ENCODE results near the gene HIRA.

HIRA gene, protein sequence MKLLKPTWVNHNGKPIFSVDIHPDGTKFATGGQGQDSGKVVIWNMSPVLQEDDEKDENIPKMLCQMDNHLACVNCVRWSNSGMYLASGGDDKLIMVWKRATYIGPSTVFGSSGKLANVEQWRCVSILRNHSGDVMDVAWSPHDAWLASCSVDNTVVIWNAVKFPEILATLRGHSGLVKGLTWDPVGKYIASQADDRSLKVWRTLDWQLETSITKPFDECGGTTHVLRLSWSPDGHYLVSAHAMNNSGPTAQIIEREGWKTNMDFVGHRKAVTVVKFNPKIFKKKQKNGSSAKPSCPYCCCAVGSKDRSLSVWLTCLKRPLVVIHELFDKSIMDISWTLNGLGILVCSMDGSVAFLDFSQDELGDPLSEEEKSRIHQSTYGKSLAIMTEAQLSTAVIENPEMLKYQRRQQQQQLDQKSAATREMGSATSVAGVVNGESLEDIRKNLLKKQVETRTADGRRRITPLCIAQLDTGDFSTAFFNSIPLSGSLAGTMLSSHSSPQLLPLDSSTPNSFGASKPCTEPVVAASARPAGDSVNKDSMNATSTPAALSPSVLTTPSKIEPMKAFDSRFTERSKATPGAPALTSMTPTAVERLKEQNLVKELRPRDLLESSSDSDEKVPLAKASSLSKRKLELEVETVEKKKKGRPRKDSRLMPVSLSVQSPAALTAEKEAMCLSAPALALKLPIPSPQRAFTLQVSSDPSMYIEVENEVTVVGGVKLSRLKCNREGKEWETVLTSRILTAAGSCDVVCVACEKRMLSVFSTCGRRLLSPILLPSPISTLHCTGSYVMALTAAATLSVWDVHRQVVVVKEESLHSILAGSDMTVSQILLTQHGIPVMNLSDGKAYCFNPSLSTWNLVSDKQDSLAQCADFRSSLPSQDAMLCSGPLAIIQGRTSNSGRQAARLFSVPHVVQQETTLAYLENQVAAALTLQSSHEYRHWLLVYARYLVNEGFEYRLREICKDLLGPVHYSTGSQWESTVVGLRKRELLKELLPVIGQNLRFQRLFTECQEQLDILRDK

DNA sequence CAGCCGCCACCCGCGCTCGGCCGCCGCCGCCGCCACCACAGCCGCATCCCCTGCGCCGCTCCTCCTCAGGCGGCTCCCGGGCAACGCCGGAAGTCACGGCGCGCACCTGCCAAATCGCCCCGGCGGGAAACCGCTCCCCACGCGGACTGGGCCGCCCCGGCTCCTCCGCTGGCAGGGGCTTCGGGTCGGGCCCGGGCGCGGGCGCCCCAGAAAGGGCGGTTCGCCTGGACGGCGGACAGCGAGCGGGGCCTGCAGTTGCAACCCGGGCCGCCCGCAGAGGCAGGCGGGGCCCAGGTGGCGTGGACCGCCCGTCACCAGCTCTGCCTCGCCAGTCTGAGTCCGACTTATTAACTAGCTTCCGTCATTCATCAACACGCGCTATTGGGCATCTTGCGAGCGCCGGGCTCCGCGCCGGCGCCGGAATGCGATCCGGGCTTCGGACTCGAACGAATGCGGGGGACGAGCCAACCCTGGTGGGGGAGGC lies at the start of gene HIRA:
Gene HIRA (minus strand): TSS at position 85 of the 484 bp plus-strand sequence. CDS start 257 bp downstream, outside the sequence.
- DNase-seq (ENCODE audit: low spot score), result peak; percentile 77

DNA sequence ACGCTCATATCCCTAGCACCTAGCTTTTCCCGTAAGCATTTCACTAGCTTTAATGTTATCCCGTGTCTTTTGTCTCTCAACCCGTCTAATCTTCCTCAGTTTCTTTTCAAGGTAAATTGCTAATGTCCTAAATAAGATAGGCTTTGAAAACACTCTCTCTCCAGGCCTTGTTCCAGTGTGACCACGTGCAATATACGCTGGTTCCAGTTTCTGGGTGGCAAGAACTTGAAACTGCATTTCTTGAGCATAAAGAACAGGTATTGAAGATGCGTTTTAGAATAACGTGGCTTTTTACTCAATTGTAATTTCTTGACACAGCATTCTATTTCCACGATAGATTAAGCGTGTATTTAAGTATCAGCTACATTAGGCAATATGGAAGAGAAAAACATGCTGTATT lies 49.3 kb upstream of the HIRA start:
- no peak for DNase-seq (ENCODE audit: low spot score)

DNA sequence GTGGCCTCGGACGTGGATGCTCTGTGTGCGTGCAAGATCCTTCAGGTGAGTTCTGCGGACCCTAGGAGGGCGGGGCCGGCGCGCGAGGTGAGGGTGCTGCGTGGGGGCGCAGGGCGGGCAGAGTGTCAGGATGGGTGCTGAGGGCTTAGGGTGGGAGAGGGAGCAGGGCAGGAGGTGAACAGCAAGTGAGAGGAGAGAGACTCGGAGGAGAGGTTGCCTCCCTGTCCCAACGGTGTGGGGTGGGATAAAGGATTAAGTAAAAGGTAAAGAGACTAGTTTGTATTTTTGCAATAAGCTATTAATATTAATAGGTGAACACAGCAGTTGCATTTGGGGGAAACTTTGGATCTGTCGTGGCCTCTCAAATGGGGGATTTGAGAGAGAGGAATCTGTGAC lies 48.6 kb upstream of the HIRA start:
- no peak for DNase-seq (ENCODE audit: low spot score)

DNA sequence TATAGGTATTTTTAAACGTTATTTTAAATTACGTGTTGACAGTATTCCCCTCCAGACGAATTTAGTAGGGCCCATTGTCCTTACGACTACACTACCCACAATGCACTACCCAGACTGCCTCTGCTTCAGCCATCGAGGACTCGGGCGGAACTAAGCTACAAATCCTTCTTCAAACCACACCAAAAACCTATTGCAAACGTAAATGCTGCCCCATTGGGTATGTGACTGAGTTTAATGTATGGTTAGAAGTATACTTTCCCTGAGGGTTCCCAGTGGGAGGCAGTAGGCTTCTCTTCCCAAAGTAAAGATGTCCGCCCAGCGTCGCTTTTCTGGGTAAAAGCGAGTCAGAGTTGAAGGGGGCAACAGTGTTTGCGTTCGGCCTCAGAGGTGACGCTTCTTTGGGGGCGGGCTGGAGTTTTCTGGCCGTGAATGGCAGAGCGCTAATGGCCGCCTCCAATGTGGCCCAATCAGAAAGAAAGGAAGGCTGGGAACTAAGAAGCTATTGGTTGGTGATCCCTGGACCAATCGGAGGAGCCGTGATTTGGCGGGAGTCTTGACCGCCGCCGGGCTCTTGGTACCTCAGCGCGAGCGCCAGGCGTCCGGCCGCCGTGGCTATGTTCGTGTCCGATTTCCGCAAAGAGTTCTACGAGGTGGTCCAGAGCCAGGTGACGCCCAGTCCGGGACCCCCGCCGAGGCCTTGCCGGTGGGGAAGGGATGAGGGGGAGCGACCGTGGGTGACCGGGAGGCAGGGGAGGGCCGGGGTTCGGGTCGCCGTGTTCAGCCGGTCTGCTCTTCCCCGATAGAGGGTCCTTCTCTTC lies 48.0 kb upstream of the HIRA start, which contains the start of gene CDC45:
Gene CDC45 (plus strand): TSS at position 566 of the 818 bp plus-strand sequence. CDS start 49 bp downstream, at position 615.
- DNase-seq (ENCODE audit: low spot score), result peak; percentile 99

DNA sequence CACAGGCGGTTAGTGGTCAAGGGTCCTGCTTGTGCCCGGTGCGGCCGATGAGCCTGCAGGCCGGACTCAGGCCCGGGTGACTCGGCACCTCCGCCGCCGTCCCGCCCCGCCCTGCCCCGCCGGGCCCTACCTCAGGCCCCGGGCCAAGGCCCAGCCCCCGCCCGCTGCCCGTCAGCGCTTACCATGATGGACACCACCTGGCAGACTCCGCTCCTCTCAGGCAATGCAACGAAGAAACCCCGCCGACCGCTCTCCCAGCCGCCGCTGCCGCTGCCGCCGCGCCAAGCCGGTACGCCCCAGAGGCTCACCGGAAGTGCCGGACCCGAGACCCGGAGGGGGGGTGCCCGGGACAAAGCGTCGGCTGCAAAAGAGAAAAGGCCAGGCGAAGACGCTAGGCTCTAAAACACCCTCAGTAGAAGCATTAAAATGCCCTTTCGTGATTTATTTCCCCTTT lies 47.4 kb upstream of the HIRA start, which contains the start of gene UFD1:
Gene UFD1 (minus strand): TSS at position 293 of the 454 bp plus-strand sequence. CDS start 108 bp downstream, at position 185.
- DNase-seq (ENCODE audit: low spot score), result peak; percentile 82

DNA sequence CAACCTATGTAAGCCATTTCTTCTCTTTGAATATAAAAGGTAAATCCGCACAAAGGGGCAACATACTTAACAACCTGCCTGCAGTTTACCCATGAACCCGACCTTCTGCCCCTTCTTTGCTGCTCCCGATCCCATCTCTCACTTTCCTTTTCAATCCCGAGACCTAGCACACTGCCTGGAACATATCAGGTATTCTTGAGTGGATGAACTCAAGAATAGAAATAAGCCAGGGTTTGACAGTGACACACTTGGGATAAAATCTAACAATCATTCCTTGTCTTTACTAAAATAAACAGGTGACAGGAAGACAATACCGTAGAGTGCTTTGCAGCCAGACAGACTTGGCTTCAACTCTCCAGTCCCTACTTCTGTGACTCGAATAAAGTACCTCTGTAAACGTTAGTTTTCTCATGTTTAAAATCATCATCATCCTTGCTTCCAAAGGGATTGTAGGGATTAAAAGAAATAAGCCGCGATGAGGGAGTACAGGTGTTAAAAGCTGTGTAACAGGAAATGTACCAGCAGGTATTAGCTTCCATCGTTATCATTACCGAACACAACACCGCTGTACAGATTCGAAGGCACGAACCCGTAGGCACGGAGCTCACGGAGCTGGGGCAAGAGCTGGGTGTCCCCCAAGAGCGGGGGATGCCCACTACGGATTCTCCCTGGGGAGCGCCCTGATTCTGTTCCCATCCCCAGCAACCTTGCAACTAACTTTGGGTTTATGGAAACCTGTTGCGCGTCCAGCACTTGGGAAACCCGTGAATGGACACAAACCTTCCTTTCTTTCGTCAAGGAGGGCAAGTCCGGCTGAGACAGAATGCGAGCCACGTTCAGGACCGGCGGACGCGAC lies 46.7 kb upstream of the HIRA start:
- no peak for DNase-seq (ENCODE audit: low spot score)

DNA sequence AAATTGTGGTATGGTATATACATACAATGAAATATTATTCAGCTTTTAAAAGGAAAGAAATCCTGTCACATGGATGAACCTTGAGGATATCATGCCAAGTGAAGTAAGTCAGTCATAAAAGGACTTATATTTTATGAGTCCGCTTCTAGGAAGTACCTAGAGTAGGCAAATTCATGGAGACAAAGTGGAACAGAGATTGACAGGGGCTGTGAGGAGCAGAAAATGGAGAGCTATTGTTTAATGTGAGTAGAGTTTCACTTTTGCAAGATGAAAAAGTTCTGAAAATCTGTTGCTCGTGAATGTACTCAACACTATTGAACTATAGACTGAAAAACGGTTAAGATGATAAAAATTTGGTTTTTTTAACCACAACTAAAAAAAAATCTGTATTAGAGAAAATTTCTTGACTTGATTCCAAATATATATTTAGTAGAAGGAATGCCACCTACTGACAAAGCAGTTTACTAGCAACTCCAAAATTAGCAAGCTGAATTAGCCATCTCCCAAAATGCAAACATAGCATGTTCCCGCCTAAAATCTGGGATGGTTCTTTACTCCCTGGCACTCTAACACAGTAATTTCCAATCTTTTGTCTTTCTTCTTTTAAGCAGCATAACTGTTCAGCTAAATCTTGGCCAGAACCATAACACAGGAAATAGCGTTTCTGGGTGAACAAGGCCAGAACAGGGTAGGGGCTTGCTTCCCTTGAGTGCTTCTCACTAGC lies 46.0 kb upstream of the HIRA start:
- no peak for DNase-seq (ENCODE audit: low spot score)

DNA sequence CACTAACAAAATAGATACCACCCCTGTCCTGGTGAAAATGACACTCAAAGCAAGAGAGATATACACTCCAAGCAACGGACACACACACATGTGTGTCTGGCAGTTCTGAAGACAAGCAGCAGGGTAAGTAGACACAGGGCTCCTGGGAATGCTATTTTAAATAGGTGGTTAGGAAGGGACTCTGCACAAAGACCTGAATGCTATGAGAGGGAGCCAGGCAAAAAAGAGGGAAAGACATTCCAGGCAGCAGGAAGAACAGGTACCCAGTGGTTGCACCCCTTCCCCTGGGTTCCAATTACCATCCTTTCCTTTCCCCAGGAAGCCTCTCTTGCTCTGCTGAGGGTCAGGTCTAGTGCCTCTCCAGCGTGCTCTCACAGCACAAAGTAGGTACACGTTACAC lies 44.5 kb upstream of the HIRA start:
- no peak for DNase-seq (ENCODE audit: low spot score)

DNA sequence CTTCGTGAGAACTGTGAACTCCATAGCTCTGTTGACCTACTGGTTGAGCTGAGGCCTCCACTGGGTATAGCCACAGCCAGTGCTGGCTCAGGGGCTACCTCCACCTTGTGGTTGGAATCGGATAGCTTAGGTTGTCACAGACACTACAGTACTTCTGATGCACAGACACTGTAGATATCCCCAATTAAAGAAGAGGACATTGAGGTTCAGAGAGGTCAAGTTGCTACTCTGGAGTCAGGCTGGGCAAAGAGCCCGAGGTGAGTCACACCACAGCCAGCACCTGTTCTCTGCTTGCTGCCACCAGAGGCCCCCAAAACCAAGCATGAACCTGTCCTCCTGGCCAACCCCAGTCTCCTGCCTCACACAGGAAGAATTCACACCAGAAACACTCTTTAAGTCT lies 42.0 kb upstream of the HIRA start:
- no peak for DNase-seq (ENCODE audit: low spot score)

DNA sequence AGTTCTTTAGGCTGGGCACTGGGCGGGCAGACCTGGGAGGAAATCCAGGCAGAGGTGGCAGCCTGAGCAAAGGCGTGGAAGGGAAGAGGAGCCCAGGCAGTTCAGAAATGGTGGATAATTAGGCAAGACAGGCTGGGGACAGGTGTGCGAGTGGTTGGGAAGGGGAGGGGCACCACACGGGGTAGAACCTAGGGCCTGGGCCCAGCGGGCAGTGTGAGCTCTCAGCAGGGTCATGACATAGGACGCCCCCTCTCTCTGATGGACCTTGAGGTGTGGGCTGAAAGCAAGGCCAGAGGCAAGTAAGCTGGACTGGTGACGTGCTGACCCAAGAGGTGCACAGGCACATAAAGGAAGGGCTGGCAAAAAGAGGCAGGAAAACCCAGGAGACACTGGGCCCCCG lies 40.7 kb upstream of the HIRA start:
- DNase-seq (ENCODE audit: low spot score), result no peak

DNA sequence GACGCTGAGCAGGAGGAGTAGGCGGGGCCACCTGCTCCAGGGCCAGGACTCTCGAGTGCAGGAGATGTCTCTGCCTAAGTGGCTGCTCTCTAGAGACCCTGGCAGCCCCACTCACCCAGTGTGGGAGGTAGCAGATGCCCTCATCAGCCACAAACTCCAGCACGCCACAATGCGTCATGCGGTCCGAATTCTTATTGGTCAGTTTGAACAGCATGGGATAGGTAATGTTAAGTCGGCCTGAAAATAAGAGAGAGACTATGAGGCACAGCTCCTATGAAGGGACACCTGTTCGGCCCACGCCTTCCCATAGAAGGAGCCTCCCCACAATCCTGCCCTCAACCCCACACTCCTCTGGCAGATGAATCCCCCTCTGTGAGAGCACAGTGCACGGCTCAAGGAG lies 40.0 kb upstream of the HIRA start:
- DNase-seq (ENCODE audit: low spot score), result no peak

DNA sequence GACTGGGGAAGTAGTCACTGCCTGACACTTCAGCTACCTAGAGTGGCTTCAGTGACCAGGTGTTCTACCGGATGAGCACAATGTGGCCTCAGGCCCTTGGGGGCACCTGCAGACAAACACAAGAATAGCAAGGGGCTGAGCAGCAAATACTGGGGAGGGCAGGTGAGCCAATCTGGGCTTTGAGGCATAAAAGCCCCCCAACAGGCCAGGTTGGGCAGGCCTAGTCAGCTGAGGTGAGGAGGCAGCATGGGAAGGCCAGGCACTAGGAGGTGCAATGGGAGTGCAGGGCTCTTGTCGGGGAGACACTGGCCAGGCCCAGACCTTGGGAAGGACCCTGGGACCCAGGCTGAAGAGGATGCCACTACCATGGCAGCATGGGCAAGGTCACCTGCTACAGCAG lies 38.5 kb upstream of the HIRA start:
- no peak for DNase-seq (ENCODE audit: low spot score)

DNA sequence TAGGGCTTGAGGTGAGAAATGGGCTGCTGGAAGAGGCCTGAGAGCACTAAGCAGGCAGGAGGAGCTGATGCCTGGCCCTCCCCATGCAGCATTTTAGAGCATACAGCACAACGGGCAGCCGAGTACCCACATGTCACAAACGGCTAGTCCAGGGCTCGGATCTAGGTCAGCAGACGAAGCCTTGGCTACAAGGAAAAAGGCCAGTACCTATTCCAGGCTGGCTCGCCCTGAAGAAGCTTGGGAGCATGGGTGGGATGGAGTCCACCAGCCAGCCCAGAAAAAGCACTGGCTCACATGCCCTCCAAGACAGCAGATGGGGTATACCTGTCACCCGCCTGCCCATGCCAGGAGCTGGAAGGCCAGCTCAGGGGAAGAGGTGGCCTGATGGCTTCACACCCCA lies 37.9 kb upstream of the HIRA start:
- no peak for DNase-seq (ENCODE audit: low spot score)

DNA sequence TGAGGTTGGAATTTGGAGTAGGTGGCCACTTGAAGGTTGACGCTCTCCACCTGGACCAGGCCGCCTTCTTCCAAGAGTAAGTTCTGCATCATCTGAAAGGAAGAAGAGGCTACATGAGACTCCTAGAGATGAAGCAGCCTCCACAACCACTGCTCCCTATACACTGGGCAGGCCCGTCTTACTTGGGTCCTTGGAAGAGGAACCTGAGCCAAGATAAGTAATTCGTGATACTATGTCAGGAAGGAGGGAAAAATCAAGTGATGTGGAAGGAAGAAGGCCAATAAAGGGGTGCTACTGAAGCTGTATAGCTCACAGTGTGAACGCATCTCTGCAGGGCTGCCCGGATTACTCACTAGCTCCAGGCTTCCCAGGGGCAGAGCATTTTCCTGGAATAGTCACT lies 36.4 kb upstream of the HIRA start:
- DNase-seq (ENCODE audit: low spot score), result no peak

DNA sequence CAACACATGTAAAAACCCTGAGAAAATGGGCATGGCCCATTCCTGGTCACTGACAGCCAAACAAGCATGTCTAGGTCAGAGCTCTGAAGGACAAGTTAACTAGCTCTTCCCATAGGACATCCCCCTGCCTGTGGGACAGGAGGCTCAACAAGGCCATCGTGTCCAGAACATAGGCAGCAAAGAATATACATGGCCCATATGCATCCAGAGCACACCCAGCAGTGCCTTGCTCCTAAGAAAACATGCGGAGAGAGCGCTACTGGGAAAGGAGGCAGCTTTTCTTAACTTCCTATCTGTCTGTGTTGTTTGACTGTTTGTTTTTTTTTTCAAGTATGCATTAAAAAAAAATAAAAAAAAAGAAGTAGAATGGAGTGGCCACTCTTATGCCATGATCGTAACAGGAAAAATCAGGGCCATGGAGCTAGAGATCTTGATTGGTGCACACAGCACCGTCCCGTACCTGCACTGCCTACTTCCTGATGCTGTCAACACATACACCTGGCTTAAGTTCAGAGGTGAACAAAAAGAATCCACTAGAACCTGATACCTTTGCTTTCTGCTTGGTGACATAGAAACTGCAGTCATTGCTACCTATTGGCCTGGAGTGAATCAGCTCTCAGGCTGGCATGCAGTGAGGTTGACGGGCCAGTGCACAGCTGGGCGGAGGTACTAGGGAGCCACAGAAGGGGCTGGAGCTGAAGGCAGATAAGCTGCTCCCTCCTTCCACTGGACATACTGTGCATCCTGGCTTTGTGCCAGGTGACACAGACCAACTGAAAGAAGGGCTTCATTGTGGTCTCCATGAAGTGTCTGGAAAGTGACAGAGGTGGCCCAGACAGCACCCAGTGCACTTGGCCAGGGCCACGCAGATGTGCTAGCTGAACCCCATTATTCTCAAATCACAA lies 35.6 kb upstream of the HIRA start:
- DNase-seq (ENCODE audit: low spot score), result no peak

DNA sequence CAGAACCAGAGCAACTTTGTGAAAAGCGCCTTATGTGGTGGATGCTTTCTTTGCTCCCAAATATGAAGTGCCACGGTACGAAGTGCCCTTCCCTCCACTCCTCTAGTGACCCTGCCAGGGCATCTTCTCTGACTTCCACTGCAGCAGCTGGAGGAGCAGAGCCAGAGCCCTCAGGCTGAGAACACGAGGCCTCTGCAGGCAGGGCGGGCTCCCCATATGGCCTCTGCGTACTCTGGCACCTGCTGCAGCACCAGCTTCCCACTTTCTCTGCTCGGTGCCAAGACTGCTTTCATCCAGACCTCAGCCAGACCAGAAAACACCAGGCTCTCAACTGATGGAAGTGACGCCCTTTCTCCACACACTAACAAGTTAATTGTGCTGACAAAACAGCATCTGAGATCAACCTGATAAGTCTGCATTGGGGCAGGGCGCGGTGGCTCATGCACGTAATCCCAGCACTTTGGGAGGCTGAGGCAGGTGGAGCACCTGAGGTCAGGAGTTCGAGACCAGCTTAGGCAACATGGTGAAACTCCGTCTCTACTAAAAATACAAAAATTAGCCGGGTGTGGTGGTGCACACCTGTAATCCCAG lies 34.7 kb upstream of the HIRA start:
- DNase-seq (ENCODE audit: low spot score), result no peak

DNA sequence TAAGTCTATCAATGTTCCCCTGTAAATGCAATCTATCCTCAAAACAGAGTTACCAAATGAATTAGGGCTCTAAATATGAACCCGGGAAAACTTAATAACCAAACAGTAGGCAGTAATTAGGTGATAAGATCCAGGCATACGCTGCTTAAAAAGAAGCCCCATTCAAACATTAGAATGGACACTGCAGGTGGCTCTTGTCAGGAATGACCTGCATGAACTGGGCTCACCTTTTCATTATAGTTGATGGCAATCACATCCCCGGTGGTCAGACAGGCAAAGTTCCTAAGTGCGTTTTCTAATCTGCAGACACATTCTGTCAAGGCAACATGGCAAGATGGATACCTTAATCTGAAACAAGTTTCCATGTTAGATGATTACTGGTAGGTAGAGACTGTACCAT lies 33.4 kb upstream of the HIRA start:
- no peak for DNase-seq (ENCODE audit: low spot score)

DNA sequence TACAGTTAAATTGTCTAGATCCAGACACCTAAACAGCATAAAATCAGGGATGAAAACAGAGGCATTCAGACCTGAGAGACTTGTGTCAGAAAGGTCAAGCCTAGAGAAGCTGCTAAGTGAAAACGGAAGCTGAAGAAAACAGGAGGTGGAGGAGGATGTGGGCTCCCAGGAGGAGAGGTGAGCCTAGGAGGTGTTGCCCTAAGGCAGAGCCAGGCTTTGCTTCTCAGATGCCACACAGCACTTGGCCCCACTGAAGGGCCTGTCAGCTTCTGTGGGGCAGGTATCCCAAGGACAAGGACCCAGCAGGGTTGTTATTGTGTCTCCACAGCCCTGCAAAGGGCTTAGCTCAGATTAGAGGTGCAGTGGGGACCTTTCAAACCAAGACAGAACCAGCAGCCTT lies 33.0 kb upstream of the HIRA start:
- DNase-seq (ENCODE audit: low spot score), result no peak
